Retinal pigment epithelial cell (primary cell): ENCODE measurements around the gene CTIF.

Experiments
- DNase-seq: peaks from one replicate; pipeline ENCODE4 v3.0.0-alpha.2; 2010; ENCODE audit warnings: low read depth
- H3K4me3 ChIP-seq: 2 replicates; pipeline ENCODE4 v1.5.1; 2011; ENCODE audit warnings: mild to moderate bottlenecking, low read length, control low read depth, moderate library complexity
- CTCF ChIP-seq: conservative IDR thresholded peaks from 2 replicates; pipeline ENCODE4 v1.5.1; 2011; ENCODE audit warnings: low read depth, low read length, control low read depth, inconsistent platforms

Gene CTIF

GRCh38 chr18:48718251-48718959 lies 179.6 kb downstream of the CTIF start:
- no peak for TF ChIP-seq CTCF
- no peak overlapping the region for H3K4me3 ChIP-seq
- no peak for DNase-seq

- no peak overlapping the region for H3K4me3 ChIP-seq
- no peak for DNase-seq
Measured at GRCh38 chr18:48719388-48719787, 180.6 kb downstream of the CTIF start.

GRCh38 chr18:48719974-48720654 lies 181.3 kb downstream of the CTIF start:
- no peak for TF ChIP-seq CTCF

More at GRCh38 chr18:48719388-48719787, 180.6 kb downstream of the CTIF start:
- TF ChIP-seq CTCF: no peak

GRCh38 chr18:48720655-48721025 lies 181.8 kb downstream of the CTIF start:
- TF ChIP-seq CTCF: no peak
- no peak overlapping the region for H3K4me3 ChIP-seq
- DNase-seq: no peak

More at GRCh38 chr18:48719974-48720654, 181.3 kb downstream of the CTIF start:
- no peak overlapping the region for H3K4me3 ChIP-seq
- no peak for DNase-seq

- H3K4me3 ChIP-seq: no peak overlapping the region
- TF ChIP-seq CTCF: no peak
- DNase-seq: no peak
Measured at GRCh38 chr18:48721312-48721711, 182.5 kb downstream of the CTIF start.

- H3K4me3 ChIP-seq: no peak overlapping the region
- no peak for TF ChIP-seq CTCF
- DNase-seq: no peak
Measured at GRCh38 chr18:48723016-48723415, 184.2 kb downstream of the CTIF start.

- no peak for TF ChIP-seq CTCF
- H3K4me3 ChIP-seq: no peak overlapping the region
- no peak for DNase-seq
Measured at GRCh38 chr18:48723837-48724236, 185.0 kb downstream of the CTIF start.
